Hepatocyte (in vitro differentiated cells): Measurements from ENCODE around the gene NOD1. TPM values are rescaled to one million over a fixed set of nuclear protein-coding genes. Genes with fewer than 3 reads are reported as not detected.
A peak's percentile ranks its signal among the peaks of the same experiment; 100 is the strongest.

ENCODE experiments used
- DNase-seq: peaks from one replicate; pipeline ENCODE4 v3.0.0-alpha.2; 2016; ENCODE audit warnings: low spot score
- H2AFZ ChIP-seq: fragments of 200-600 bp; sonication (generic); 2 replicates; pipeline ENCODE4 v1.6.0; 2016; ENCODE audit warnings: antibody characterized with exemption, mild to moderate bottlenecking
- H3K27ac ChIP-seq: fragments of 200-600 bp; sonication (generic); 2 replicates; pipeline ENCODE4 v1.5.1; 2016; ENCODE audit warnings: mild to moderate bottlenecking
- H3K27me3 ChIP-seq: fragments of 200-600 bp; sonication (generic); 2 replicates; pipeline ENCODE4 v1.6.1; 2016
- H3K36me3 ChIP-seq: fragments of 200-600 bp; sonication (generic); replicated peaks from 2 replicates; pipeline ENCODE4 v1.5.1; 2016; ENCODE audit warnings: low read depth; ENCODE audit not compliant: insufficient read depth
- H3K4me1 ChIP-seq: fragments of 200-600 bp; sonication (generic); 2 replicates; pipeline ENCODE4 v1.5.1; 2016; ENCODE audit warnings: mild to moderate bottlenecking, moderate library complexity; ENCODE audit not compliant: insufficient read depth
- H3K4me2 ChIP-seq: fragments of 200-600 bp; sonication (generic); 2 replicates; pipeline ENCODE4 v1.6.0; 2016
- H3K4me3 ChIP-seq: fragments of 200-600 bp; sonication (generic); 2 replicates; pipeline ENCODE4 v1.5.1; 2016; ENCODE audit warnings: mild to moderate bottlenecking
- H3K79me2 ChIP-seq: fragments of 200-600 bp; sonication (generic); 2 replicates; pipeline ENCODE4 v1.6.0; 2017; ENCODE audit warnings: mild to moderate bottlenecking
- H3K9me2 ChIP-seq: fragments of 200-600 bp; sonication (generic); replicated peaks from 2 replicates; pipeline ENCODE4 v1.6.0; 2017; ENCODE audit warnings: mild to moderate bottlenecking; ENCODE audit not compliant: insufficient read depth
- H3K9me3 ChIP-seq: fragments of 200-600 bp; sonication (generic); 2 replicates; pipeline ENCODE4 v1.5.1; 2016; ENCODE audit warnings: low read depth, mild to moderate bottlenecking
- H4K20me1 ChIP-seq: fragments of 200-600 bp; sonication (generic); 2 replicates; pipeline ENCODE4 v1.6.0; 2016; ENCODE audit warnings: mild to moderate bottlenecking; ENCODE audit not compliant: insufficient read depth, poor library complexity, severe bottlenecking
- EZH2 ChIP-seq: fragments of 200-600 bp; sonication (generic); IDR thresholded peaks from 2 replicates; pipeline ENCODE4 v1.6.1; 2016; ENCODE audit warnings: antibody characterized with exemption, mild to moderate bottlenecking, borderline replicate concordance
- EZH2phosphoT487 ChIP-seq: fragments of 200-600 bp; sonication (generic); IDR thresholded peaks from one replicate; pipeline ENCODE4 v1.6.1; 2018; ENCODE audit warnings: antibody characterized with exemption, mild to moderate bottlenecking, low read depth, moderate library complexity; ENCODE audit not compliant: unreplicated experiment, severe bottlenecking
- WGBS: methylation state at CpG from one replicate; pipeline ENCODE4 v1.1.6; 2016; ENCODE audit warnings: low lambda C conversion rate; ENCODE audit errors: missing lambda C conversion rate; 5-methylcytosine and 5-hydroxymethylcytosine counted together
- polyA plus RNA-seq: library from polyadenylated mRNA; unstranded; fragments of >200 nt; fragmentation: Nextera tagmentation; extraction: Ambion mirVana; gene quantifications from 2 replicates; pipeline ENCODE4 v1.2.1, GENCODE V29; 2016
- total RNA-seq: library from RNA; depleted of rRNA; stranded (reverse); fragments of >200 nt; gene quantifications from 2 replicates; pipeline ENCODE4 v1.2.3, GENCODE V29; 2014
- TF ChIP-seq, protein P1 (sequence below): fragments of 200-600 bp; sonication (generic); IDR thresholded peaks from 2 replicates; pipeline ENCODE4 v1.5.1; 2016; ENCODE audit warnings: antibody characterized with exemption, mild to moderate bottlenecking; ENCODE audit not compliant: poor library complexity

NOD1 gene
- total and polyA plus RNA-seq, 2 experiments from 2014 or later, result 3.0 to 6.1 TPM

GRCh38 chr7:30463405-30464145 lies 15.0 kb downstream of the NOD1 start:
- TF ChIP-seq EZH2 (no peak), EZH2phosphoT487 (no peak)
- H3K4me1 ChIP-seq, result peaks cover 16% of the 10 kb centered on the region
- H3K4me3 ChIP-seq, result no peak overlapping the region
- 92% methylated on average over 6 of the region's 6 CpGs for WGBS
- H3K27me3 ChIP-seq, result no peaks in the 10 kb centered on the region
- peaks cover 4% of the 10 kb centered on the region for H3K79me2 ChIP-seq
- no peaks in the 10 kb centered on the region for H4K20me1 ChIP-seq
- no peak overlapping the region for H2AFZ ChIP-seq
- no peaks in the 10 kb centered on the region for H3K36me3 ChIP-seq
- no peak overlapping the region for H3K4me2 ChIP-seq
- H3K9me2 ChIP-seq, result no peaks in the 10 kb centered on the region
- H3K9me3 ChIP-seq, result no peaks in the 10 kb centered on the region
- H3K27ac ChIP-seq, result no peak overlapping the region
- no peak for DNase-seq

- no peak overlapping the region for H2AFZ ChIP-seq
- H3K9me3 ChIP-seq, result no peaks in the 10 kb centered on the region
- no peaks in the 10 kb centered on the region for H4K20me1 ChIP-seq
- no peak overlapping the region for H3K4me3 ChIP-seq
- H3K27ac ChIP-seq, result no peak overlapping the region
- DNase-seq, result no peak
- H3K4me2 ChIP-seq, result no peak overlapping the region
- no peaks in the 10 kb centered on the region for H3K27me3 ChIP-seq
- 100% methylated on average over 1 of the region's 1 CpG for WGBS
- H3K4me1 ChIP-seq, result peaks cover 16% of the 10 kb centered on the region
- TF ChIP-seq, protein P1, sequence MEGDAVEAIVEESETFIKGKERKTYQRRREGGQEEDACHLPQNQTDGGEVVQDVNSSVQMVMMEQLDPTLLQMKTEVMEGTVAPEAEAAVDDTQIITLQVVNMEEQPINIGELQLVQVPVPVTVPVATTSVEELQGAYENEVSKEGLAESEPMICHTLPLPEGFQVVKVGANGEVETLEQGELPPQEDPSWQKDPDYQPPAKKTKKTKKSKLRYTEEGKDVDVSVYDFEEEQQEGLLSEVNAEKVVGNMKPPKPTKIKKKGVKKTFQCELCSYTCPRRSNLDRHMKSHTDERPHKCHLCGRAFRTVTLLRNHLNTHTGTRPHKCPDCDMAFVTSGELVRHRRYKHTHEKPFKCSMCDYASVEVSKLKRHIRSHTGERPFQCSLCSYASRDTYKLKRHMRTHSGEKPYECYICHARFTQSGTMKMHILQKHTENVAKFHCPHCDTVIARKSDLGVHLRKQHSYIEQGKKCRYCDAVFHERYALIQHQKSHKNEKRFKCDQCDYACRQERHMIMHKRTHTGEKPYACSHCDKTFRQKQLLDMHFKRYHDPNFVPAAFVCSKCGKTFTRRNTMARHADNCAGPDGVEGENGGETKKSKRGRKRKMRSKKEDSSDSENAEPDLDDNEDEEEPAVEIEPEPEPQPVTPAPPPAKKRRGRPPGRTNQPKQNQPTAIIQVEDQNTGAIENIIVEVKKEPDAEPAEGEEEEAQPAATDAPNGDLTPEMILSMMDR, result no peak
- TF ChIP-seq EZH2 (no peak), EZH2phosphoT487 (no peak)
- H3K79me2 ChIP-seq, result peaks cover 1% of the 10 kb centered on the region
- no peaks in the 10 kb centered on the region for H3K36me3 ChIP-seq
- H3K9me2 ChIP-seq, result no peaks in the 10 kb centered on the region
These were observed 16.4 kb downstream of the NOD1 start for GRCh38 chr7:30462179-30462578.

DNA sequence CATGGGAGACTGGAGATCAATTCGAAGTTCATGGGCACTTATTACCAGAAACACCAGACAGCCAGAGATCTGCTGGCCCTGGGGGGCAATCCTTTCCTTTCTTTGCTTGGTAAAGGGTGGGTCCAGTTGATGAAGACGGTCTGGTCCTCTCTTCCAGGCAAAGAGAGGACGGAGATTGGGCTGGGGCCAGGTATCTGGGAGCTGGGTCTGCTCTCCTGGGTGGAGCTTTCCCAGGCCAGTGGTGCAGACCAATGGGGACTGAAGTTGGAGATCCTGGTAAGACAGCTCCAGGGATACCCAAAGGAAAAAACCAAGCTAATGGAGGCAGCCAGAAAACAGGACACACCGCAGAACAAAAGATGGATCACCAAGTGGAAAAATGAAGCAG lies 18.3 kb downstream of the NOD1 start:
- DNase-seq, result no peak
- H2AFZ ChIP-seq, result no peak overlapping the region
- H3K27me3 ChIP-seq, result no peaks in the 10 kb centered on the region
- H3K36me3 ChIP-seq, result no peaks in the 10 kb centered on the region
- H3K9me3 ChIP-seq, result no peaks in the 10 kb centered on the region
- no peak overlapping the region for H3K4me3 ChIP-seq
- H4K20me1 ChIP-seq, result no peaks in the 10 kb centered on the region
- H3K9me2 ChIP-seq, result no peaks in the 10 kb centered on the region
- peaks cover 11% of the 10 kb centered on the region for H3K4me1 ChIP-seq
- WGBS, result 80% methylated on average over 4 of the region's 4 CpGs
- no peaks in the 10 kb centered on the region for H3K79me2 ChIP-seq
- H3K27ac ChIP-seq, result peak overlapping the region; percentile 71
- TF ChIP-seq EZH2phosphoT487 (no peak), EZH2 (no peak)
- TF ChIP-seq, protein P1, result no peak
- H3K4me2 ChIP-seq, result peak overlapping the region; percentile 52

DNA sequence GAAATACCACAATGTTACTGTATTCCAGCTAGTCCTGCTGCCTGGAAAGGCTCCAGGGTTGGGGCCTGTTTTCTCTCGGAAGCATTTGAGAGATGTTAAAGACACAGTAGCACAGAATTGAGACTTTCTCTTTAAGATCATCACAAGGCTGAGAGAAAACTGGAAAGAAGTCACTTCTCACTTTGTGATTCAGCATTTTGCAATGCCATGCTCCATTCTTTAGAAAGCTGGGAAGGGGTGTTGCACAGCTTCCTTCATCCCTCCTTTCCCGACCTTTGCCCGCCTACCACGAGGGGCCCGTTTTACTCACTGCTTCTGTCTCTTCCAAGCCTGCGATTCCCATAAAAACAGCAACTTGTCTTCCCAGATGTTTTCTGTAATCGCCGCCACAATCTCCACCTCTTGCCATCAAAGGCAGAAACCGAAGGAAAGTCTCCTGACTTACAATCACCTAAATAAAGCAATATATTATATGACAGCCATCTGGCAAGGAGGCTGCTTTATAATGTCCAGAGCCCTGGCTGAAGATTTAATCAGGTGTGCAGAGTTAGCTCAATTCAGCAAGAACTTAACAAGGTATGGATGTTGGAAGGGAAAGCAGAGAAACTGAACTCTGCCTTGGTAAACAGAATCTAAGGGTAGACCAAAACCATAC lies 18.9 kb downstream of the NOD1 start:
- WGBS, result 11% methylated on average over 9 of the region's 9 CpGs
- Histone ChIP-seq H2AFZ (no peak overlapping the region), H3K79me2 (no peaks in the 10 kb centered on the region), H3K27me3 (no peaks in the 10 kb centered on the region), H3K27ac (peak overlapping the region; percentile 71), H3K4me3 (no peak overlapping the region), H3K4me2 (peak overlapping the region; percentile 52), H3K36me3 (no peaks in the 10 kb centered on the region), H3K9me3 (no peaks in the 10 kb centered on the region), H4K20me1 (no peaks in the 10 kb centered on the region), H3K4me1 (peaks cover 11% of the 10 kb centered on the region), H3K9me2 (no peaks in the 10 kb centered on the region)
- no peak for TF ChIP-seq EZH2phosphoT487
- TF ChIP-seq, protein P1, result no peak
- TF ChIP-seq EZH2, result no peak
- peak; percentile 87 for DNase-seq
